ENCODE data around the gene SMKR1. TPM values are rescaled to one million over a fixed set of nuclear protein-coding genes. Genes with fewer than 3 reads are reported as not detected.

Gene SMKR1
- total RNA-seq, 2 experiments from 2014 or later = 1.6 to 2.2 TPM

Other genes starting within 250 kb of the SMKR1 start
- 10 to 100 TPM; 28.3 to 29.7 TPM for gene STRIP2, start 68.1 kb upstream of the SMKR1 start, total RNA-seq
- gene NRF1, start 109.2 kb downstream of the SMKR1 start, total RNA-seq = 10 to 100 TPM; 21.9 to 24.7 TPM

Measured in activated CD4-positive, alpha-beta memory T cell treated with anti-CD3 and anti-CD28 coated beads, Interleukin-2, amount 10 ng/mL, durations not matched to agents 7 days and 5 days (primary cell).